CD4-positive, alpha-beta T cell treated with Interleukin-4 for 4 hours (primary cell): Measurements from ENCODE around the gene MALAT1.
"Not testable (repeated sequence)": the region's sequence is repeated elsewhere in the genome, so short reads cannot be mapped to it uniquely, and the experiment has no call there.

Experiments used
- DNase-seq: peaks from one replicate; pipeline ENCODE4 v3.0.0-alpha.2; 2020

Gene MALAT1

GRCh38 chr11:65499713-65500386, 1.0 kb downstream of the MALAT1 start:
- DNase-seq, result no peak

GRCh38 chr11:65500387-65501185, 1.7 kb downstream of the MALAT1 start:
- peak; percentile 38 for DNase-seq

GRCh38 chr11:65501186-65501471, 2.3 kb downstream of the MALAT1 start:
- DNase-seq, result no peak

GRCh38 chr11:65501472-65502273, 2.8 kb downstream of the MALAT1 start:
- DNase-seq, result no peak

- DNase-seq, result no peak
Observed at GRCh38 chr11:65502274-65502554, 3.4 kb downstream of the MALAT1 start.

GRCh38 chr11:65502555-65503367, 3.9 kb downstream of the MALAT1 start:
- DNase-seq, result peak; percentile 54

GRCh38 chr11:65503368-65503948, 4.6 kb downstream of the MALAT1 start:
- DNase-seq, result no peak

- DNase-seq, result no peak
Observed at GRCh38 chr11:65503949-65504673, 5.3 kb downstream of the MALAT1 start.

GRCh38 chr11:65504674-65505465, 6.0 kb downstream of the MALAT1 start:
- no peak for DNase-seq

- no peak for DNase-seq
Observed at GRCh38 chr11:65505466-65506289, 6.8 kb downstream of the MALAT1 start.

GRCh38 chr11:65506290-65506771, 7.5 kb downstream of the MALAT1 start:
- DNase-seq, result no peak

GRCh38 chr11:65506772-65507505, 8.1 kb downstream of the MALAT1 start:
- DNase-seq, result no peak

GRCh38 chr11:65512311-65512710, 13.5 kb downstream of the MALAT1 start:
- DNase-seq, result not testable (repeated sequence)

- no peak for DNase-seq
Observed at GRCh38 chr11:65516135-65516968, 17.5 kb downstream of the MALAT1 start.

GRCh38 chr11:65518941-65519549, 20.2 kb downstream of the MALAT1 start:
- not testable (repeated sequence) for DNase-seq

GRCh38 chr11:65521777-65522521, 23.1 kb downstream of the MALAT1 start:
- not testable (repeated sequence) for DNase-seq
